Measurements from ENCODE around the gene MEAK7. TPM values are rescaled to one million over a fixed set of nuclear protein-coding genes. Genes with fewer than 3 reads are reported as not detected.
A peak's percentile ranks its signal among the peaks of the same experiment; 100 is the strongest.

Gene MEAK7
- polyA plus RNA-seq, 4 donors: 18.6 to 19.5 (median 19.0) TPM

DNA sequence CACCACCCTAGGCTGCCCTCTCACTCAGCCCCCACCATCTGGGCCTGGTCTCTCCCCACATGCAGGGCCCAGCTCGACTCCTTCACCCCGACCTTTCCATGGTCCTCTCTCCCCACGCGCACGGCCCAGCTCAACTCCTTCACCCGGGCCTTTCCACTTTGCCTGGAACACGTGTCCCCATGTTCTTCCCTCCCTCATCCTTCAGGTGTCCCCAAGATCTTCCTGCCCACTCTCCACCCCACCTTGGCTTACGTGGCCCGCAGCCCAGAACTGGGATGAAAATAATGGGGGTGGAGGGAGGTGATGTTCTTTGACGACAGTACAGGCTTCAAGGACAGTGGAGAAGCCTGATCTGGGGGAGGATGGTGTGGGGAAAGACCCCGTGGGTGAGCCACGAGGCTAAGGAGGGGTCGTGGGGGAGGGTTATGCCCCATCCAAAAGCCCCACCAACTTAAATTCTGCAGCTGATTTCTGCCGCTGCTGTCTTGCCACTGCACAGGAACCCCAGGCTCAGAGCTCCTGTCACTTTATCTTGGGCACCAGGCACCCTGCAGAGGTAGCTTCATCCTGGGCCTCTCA lies 9.9 kb upstream of the MEAK7 start:
- DNase-seq (ENCODE audit: low read depth in 4 of 4, low spot score in 3 of 4): no peak

DNA sequence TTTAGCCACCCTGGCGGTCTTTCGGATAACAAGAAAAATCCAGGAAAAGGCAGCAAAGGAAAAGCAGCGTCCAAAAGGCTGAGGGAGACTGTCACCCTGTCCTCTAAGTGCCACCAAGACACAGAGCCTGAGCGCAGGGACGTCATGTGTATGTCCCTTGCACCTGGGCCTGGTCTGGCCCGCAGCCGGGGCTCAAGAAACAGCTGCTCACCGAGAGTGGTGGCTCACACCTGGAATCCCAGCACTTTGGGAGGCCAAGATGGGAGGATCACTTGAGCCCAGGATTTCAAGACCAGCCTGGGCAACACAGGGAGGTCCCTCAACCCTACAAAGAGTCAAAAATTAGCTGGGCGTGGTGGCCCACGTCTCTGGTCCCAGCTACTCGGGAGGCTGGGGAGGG lies 9.2 kb upstream of the MEAK7 start:
- DNase-seq (ENCODE audit: low read depth in 4 of 4, low spot score in 3 of 4): no peak

DNA sequence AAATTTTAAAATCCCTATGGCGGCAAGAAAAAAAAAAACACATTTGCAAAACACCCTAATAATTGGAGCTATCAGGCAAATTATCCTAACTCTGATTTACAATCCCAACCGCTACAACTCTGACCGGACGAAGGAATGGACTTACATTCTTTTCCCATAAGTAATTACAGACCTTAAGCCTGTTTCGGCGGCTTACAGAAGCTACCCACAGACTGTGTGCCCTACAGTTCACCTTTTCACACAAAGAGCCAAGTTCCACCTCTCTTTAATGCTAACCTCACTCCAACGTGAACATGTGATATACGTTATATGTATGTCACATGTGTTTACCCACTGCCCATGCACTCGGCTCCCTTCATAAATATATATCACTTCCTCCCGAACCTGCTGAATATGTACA lies 8.7 kb upstream of the MEAK7 start:
- DNase-seq (ENCODE audit: low read depth in 4 of 4, low spot score in 3 of 4): no peak

GRCh38 chr16:84511831-84512230 lies 7.4 kb upstream of the MEAK7 start:
- no peak for DNase-seq (ENCODE audit: low read depth in 4 of 4, low spot score in 3 of 4)

GRCh38 chr16:84511180-84511800 lies 6.8 kb upstream of the MEAK7 start:
- DNase-seq (ENCODE audit: low read depth in 4 of 4, low spot score in 3 of 4): peak in 2 of 4 donors; percentile 77 to 79

- no peak for DNase-seq (ENCODE audit: low read depth in 4 of 4, low spot score in 3 of 4)
Observed at GRCh38 chr16:84509032-84509950, 4.8 kb upstream of the MEAK7 start.

DNA sequence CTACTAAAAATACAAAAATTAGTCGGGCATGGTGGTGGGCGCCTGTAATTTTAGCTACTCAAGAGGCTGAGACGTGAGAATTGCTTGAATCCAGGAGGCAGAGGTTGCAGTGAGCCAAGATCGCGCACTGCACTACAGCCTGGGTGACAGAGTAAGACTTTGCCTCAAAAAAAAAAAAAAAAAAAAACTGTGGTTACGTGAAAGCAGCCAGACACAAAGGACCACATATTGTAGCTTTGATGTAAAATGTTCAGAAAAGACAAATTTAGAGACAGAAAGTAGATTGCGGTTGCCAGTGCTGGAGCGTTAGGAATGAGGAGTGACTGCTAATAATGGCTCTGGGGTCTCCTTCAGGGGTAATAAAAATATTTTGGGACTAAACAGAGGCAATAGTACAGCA lies 4.0 kb upstream of the MEAK7 start:
- DNase-seq (ENCODE audit: low read depth in 4 of 4, low spot score in 3 of 4): no peak

- DNase-seq (ENCODE audit: low read depth in 4 of 4, low spot score in 3 of 4): no peak
Observed at GRCh38 chr16:84507011-84507982, 2.8 kb upstream of the MEAK7 start.

DNA sequence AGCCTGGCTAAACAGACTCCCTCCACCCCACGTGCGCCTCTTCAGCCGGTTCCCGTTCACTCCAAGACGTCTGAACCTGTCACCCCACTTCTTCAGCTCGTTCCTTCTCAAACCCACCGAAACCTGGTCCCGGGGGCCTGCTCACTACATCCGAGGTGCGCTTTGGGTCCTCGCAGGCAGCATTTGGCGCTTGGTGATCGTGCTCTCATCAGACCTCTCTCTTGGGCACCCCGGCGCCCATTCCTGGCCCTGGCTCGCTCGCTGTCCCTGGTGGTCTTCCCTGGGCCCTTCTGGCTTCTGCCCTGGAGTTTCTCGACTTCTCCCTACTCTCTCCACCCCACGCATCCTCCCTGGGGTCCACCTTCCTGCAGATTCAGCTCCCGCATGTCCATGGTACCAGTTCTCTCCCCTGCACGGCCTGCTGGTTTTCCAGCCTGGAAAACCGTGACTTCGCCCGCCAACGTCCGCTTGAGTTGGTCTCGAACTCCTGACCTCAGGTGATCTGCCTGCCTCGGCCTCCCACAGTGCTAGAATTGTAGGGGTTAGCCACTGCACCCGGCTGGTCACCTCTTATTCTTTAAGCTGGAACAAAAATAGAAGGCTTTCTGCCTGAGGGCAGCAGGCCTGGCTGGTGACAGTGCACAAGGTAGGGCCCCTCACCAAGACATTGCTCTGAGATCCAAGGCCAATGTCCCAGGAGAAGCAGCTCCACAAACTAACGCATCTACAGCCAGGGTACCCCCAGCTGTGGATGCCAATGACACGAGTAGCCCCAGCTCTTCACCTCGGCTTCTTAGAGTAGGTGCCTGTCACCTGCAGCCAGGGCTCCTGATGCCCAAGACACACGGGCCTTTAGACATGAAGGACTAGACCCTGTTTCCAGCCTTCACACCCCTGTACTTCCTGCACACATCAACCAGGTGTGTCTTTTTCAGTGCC lies 1.1 kb upstream of the MEAK7 start:
- no peak for DNase-seq (ENCODE audit: low read depth in 4 of 4, low spot score in 3 of 4)

DNA sequence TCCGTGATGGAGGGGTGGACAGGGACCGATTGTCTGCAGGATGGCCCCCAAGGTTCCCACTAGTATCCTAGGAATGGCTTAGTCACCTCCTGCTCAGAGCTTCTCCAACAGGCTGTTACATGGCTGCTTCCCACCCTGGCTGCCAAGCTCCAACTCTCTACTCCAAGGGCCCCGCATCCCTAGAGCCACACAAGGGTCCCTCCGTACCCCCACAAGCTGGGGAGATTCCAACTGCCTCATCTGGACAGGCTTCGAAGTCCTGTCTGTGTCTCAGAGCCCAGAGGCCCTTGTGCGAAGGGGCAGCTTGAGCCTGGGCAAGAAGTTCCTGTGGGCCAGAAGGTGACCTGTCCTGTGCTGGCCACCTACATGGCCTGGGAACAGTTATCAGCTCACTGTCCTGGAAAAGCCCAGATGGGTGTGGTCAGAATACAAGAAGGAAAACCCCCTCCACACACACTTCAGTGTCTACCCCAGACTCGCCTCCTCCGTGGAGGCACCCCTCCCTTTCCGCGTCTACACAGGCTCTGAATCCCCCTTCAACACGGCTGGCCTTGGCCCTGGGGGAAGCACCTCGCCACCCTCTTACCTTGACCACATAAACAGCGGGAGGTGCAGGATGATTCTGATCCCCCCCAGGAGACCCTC lies 586 bp downstream of the MEAK7 start:
- DNase-seq (ENCODE audit: low read depth in 4 of 4, low spot score in 3 of 4): no peak

- DNase-seq (ENCODE audit: low read depth in 4 of 4, low spot score in 3 of 4): no peak
Observed at GRCh38 chr16:84502581-84502980, 1.9 kb downstream of the MEAK7 start.

GRCh38 chr16:84502075-84502474 lies 2.4 kb downstream of the MEAK7 start:
- DNase-seq (ENCODE audit: low read depth in 4 of 4, low spot score in 3 of 4): no peak

GRCh38 chr16:84501077-84501735 lies 3.3 kb downstream of the MEAK7 start:
- DNase-seq (ENCODE audit: low read depth in 4 of 4, low spot score in 3 of 4): no peak

- no peak for DNase-seq (ENCODE audit: low read depth in 4 of 4, low spot score in 3 of 4)
Observed at GRCh38 chr16:84500531-84500930, 3.9 kb downstream of the MEAK7 start.

DNA sequence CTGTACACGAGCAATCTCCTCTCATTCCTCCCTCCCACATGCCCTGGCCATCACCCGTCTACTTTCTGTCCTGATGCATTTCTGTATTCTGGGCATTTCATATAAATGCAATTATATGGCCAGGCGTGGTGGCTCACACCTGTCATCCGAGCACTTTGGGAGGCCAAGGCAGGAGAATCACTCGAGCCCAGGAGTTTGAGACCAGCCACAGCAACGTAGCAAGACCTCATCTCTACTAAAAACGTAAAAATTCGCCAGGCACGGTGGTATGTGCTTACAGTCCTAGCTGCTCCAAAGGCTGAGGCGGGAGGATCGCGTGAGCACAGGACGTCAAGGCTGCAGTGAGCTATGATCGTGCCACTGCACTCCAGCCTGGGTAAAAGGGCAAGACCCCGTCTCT lies 4.8 kb downstream of the MEAK7 start:
- DNase-seq (ENCODE audit: low read depth in 4 of 4, low spot score in 3 of 4): no peak

DNA sequence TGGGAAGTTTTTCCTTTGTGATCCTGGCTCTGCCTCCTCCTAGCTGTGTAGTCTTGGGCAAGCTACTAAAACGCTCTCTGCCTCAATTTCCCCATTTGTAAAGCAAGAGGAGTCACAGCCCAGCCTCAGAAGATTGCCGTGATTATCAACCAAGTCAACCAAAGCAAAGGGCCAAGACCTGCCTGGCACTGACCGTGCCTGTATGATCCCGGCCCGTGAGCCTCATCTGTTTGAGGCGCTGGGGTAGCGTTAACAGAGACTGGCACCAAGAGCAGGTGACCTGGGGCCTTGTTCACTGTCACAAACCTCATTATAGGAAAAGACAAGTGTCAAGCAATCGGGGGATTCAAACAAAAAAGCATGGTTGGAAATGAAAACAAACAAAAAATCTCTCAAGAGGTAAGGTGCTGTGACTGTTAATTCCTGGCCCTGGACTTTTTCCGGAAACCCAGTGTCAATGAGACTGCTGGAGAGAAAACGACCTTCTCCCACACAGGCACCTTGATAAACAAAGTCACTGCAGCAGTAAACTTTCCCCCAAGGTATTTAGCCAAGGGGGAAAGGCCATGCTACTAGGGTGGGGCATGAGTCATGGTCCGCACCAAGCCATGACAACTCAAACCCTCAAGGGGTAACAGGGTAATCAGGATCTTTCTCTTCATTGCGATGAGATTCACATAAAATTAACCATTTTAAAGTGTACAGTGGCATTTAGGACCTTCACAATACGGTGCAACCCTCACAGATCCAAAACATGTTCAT lies 5.4 kb downstream of the MEAK7 start:
- no peak for DNase-seq (ENCODE audit: low read depth in 4 of 4, low spot score in 3 of 4)

- no peak for DNase-seq (ENCODE audit: low read depth in 4 of 4, low spot score in 3 of 4)
Observed at GRCh38 chr16:84498223-84498610, 6.2 kb downstream of the MEAK7 start.
